GM21786 (cell line): ENCODE data around the gene SLC25A21.

Source experiments
- ATAC-seq: cut with Tn5 transposase; IDR thresholded peaks from one replicate; pipeline ENCODE4 v1.9.1; 2021; ENCODE audit not compliant: unreplicated experiment

SLC25A21 gene

DNA sequence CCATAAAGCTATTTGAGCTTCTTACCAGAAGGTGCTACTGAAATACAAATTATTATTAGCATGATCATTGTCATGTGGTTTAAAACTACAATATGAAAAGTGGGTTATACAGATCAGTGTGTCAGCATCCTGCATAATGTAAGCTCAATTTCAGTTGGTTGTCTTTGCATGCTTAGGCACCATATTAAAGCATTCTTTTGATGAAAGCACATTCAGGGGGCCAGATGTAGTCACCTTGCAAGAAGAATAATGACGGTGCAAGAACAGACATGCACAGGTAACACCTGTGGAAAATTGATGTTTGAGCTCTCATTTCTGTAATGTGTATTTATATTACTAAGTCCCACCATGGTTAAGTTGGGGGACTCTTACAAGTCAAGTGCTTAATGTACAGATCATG is 386.9 kb downstream of the SLC25A21 start:
- ATAC-seq = no peak

GRCh38 chr14:36784541-36784940 is 387.9 kb downstream of the SLC25A21 start:
- ATAC-seq = no peak

GRCh38 chr14:36781897-36782296 is 390.5 kb downstream of the SLC25A21 start:
- no peak for ATAC-seq

GRCh38 chr14:36773558-36773957 is 398.8 kb downstream of the SLC25A21 start:
- no peak for ATAC-seq

GRCh38 chr14:36773136-36773540 is 399.3 kb downstream of the SLC25A21 start:
- no peak for ATAC-seq

- ATAC-seq = no peak
These were observed 401.3 kb downstream of the SLC25A21 start for GRCh38 chr14:36771028-36771640.

GRCh38 chr14:36768638-36769337 is 403.6 kb downstream of the SLC25A21 start:
- ATAC-seq = no peak

- no peak for ATAC-seq
These were observed 404.7 kb downstream of the SLC25A21 start for GRCh38 chr14:36767603-36768281.

DNA sequence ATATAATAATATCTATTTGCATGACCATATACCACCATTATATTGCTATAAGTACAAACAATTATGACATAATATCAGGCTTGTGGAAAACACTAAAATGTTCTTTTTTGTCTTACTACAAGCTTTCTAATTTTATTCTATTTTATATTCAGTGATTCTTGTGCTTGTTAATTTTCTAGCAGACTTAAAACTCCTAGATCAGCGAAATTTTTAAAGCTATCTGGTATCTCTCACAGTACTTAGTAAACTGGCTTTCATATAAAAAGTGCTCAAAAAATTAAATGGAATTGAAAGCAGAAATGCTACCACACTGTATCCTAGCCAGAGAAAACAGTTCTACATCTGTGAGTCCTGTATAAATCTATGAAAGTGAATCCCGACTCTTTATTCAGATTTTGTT is 405.4 kb downstream of the SLC25A21 start:
- no peak for ATAC-seq

DNA sequence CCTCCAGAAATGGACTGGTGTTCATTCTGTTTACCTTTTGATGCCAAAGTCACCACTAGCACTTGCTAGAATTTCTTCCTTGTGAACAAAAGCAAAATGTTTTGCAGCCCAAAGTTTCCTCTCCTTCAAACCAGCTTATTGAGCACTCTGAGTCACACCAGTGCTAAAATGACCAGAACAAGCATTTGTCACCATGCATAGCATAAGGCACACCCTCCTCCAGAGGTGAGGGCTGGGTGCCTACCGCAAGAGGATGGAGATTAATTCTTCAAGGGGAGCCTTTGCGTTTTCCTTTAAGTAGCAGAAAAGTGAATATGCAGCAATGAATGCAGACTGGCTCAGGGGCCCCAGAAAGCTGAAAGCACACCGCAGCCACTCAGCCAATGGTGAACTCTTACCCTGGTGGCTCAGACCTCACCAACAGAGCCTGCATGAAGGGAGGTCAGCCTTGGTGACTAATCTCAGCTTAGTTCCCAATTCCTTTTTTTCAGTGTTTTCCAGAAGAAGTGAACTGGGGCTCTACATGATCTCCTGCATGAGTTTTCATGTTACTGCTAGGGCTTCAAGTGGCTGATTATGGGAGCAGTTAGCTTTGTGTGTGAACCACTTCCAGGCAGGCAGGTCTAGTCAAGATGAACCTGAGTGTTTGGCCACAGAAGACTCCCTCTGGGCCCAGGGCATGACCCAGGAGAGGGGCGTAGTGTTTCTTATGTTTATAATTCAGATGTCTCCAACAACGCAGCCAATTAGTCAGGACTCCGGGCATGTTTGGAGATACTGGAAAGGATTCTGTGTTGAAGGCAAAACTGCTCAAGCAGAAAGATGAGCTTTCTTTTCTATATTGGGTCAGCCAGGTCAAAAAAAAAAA is 414.4 kb downstream of the SLC25A21 start:
- ATAC-seq = no peak

DNA sequence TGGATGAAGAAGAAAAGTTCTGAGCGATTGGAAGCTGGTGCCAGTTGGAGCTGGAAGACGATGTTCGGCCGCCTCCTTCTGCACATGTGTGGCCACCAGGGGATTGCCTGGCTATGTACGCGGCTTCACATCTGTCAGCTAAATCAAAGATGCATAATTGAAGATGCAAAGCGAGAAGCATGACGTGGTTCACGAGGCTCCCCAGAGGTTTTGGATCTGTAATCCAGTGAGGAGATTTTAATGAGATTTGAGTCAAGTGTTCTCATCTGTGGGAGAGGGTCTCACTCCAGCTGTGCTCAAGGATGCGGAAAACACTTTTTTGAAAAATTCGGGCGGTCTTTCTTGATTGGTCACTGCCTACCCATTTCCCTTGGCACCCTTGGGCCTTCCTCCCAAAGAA is 416.2 kb downstream of the SLC25A21 start:
- ATAC-seq = no peak

GRCh38 chr14:36755756-36756155 is 416.6 kb downstream of the SLC25A21 start:
- ATAC-seq = no peak

DNA sequence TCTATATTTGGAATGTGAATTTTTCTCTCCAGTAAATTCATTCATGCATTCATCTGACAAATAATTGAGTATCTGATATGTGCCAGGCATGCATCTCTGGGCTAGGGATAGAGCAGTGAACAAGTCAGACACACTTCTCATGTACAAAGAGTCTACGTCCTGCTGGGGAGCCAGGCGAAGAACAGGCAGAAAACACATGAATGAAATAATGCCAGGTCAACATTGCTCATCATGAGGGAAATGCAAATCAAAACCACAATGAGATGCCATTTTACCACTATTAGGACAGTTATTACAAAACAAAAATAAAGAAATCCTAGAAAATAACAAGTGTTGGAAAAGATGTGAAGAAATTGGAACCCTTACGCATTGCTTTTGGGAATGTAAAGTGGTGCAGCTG is 420.5 kb downstream of the SLC25A21 start:
- no peak for ATAC-seq

DNA sequence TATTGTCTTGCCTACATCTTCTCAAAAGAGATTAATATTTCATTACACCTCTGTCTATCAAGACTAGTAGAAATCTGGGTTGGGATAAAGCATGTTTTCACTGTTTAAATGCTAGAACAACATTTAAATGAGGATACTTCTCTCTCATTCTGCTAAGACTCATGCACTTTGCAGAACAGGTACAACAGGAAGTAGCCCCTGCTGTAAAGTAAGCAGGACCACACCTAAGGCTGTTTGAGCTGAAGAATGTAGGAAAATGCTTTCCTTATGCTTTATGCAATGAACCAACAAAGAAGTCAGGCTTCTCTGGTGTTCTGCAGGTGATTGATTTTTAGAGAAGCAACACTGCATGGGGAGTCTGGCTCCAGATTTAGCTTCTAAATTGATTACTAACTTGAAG is 421.3 kb downstream of the SLC25A21 start:
- no peak for ATAC-seq

GRCh38 chr14:36750244-36750643 is 422.2 kb downstream of the SLC25A21 start:
- no peak for ATAC-seq

GRCh38 chr14:36748610-36749213 is 423.7 kb downstream of the SLC25A21 start:
- no peak for ATAC-seq

- ATAC-seq = no peak
These were observed 424.8 kb downstream of the SLC25A21 start for GRCh38 chr14:36747411-36748184.

DNA sequence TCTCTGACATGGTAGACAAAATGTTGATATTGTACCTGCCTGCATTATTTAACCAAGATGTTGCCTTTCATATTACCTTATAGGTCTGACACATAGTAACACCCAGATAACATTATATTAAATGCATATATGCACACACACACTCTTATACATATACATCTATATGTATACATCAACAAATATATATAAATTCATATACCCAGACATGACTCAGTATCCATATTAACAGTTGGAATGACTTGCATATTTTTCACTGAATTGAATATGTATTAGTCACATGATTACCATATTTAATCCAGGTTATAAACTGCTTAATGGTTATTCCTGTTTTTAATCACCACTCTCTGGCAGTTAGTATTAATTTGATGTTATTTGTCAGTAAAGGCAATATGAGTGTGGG is 425.5 kb downstream of the SLC25A21 start:
- ATAC-seq = no peak

DNA sequence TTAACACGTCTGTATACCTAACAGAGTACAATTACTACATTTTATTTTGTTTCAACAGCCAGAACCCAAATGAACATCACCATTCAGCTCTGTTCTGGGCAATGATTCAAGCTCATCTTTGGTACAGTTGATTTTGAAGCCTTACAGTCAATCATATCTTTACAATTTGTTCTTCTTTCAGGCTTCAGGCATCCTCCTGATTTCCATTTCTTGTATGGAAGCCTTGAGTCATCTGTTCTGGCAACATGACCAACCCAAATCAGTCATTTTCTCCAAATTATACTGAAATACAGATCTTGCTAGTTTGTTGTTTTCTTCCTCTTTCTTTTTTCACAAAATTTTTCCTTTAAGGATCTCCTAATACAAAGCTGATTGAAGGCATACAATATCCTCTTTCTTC is 430.5 kb downstream of the SLC25A21 start:
- no peak for ATAC-seq

DNA sequence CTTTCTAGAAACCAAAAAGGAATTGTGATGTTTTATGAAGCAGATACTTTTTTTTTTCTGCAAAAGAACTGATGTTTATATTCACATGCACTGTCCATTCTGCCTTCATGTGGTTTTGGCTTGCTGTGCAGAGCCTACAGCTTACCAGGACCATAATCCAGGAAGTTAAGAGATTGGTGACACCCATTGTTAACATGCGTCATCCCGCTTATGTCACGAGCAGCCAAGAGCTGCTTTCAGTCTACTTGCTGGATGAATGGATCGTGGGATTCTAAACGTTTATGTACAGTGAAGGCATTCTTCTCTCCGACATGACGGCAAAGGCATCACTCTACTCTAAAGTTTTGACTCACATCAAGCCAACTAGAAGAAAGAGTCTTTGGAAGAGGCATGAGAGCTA is 434.1 kb downstream of the SLC25A21 start:
- no peak for ATAC-seq
